DND-41 (cell line): ENCODE measurements around the gene SLX1A.
"Not testable (repeated sequence)": the region's sequence is repeated elsewhere in the genome, so short reads cannot be mapped to it uniquely, and the experiment has no call there.

ENCODE experiments used
- CTCF ChIP-seq: IDR thresholded peaks from 2 replicates; pipeline ENCODE4 v1.5.1; 2012; ENCODE audit warnings: borderline replicate concordance, low read length, moderate library complexity, mild to moderate bottlenecking; ENCODE audit not compliant: poor library complexity, severe bottlenecking; ENCODE audit errors: extremely low read depth
- EZH2 ChIP-seq: IDR thresholded peaks from 3 replicates; pipeline ENCODE4 v1.6.1; 2012; ENCODE audit warnings: borderline replicate concordance, low read depth, mild to moderate bottlenecking, moderate library complexity, low read length, inconsistent platforms; ENCODE audit not compliant: severe bottlenecking

GRCh38 chr16:30206252-30206651 is 12.6 kb downstream of the SLX1A start:
- not testable (repeated sequence) for TF ChIP-seq EZH2, CTCF
